DND-41 (cell line): Measurements from ENCODE around the gene NRG2.

Source experiments
- ATAC-seq: fragments of 200-7000 bp; cut with Tn5 transposase; 3 replicates; pipeline ENCODE4 v1.9.1; 2021; ENCODE audit warnings: low read depth; ENCODE audit not compliant: insufficient read depth
- DNase-seq: peaks from one replicate; pipeline ENCODE4 v3.0.0-alpha.2; 2020
- H2AFZ ChIP-seq: 2 replicates; pipeline ENCODE4 v1.6.0; 2012; ENCODE audit warnings: low read depth, low read length
- H3K27ac ChIP-seq: 2 replicates; pipeline ENCODE4 v1.5.1; 2012; ENCODE audit warnings: low read length, inconsistent platforms
- H3K27me3 ChIP-seq: fragments of 200-600 bp; sonication (generic); 2 replicates; pipeline ENCODE4 v1.6.0; 2012; ENCODE audit warnings: low read length, mild to moderate bottlenecking, inconsistent platforms; ENCODE audit not compliant: insufficient read depth, poor library complexity
- H3K36me3 ChIP-seq: 2 replicates; pipeline ENCODE4 v1.5.1; 2012; ENCODE audit warnings: low read length, inconsistent platforms; ENCODE audit not compliant: insufficient read depth
- H3K4me1 ChIP-seq: 2 replicates; pipeline ENCODE4 v1.5.1; 2012; ENCODE audit warnings: mild to moderate bottlenecking, low read length; ENCODE audit not compliant: insufficient read depth
- H3K4me2 ChIP-seq: 2 replicates; pipeline ENCODE4 v1.6.0; 2012; ENCODE audit warnings: mild to moderate bottlenecking, moderate library complexity, low read length, inconsistent platforms; ENCODE audit not compliant: insufficient read depth
- H3K4me3 ChIP-seq, 2 experiments: fragments of 200-600 bp in 1 of 2; shearing (Covaris generic) in 1 of 2; 2 replicates each; pipeline ENCODE4 v1.5.1; 2012 to 2016; ENCODE audit warnings: inconsistent platforms in 2 of 2, low read length in 2 of 2, mild to moderate bottlenecking in 2 of 2, low read depth in 1 of 2, moderate library complexity in 1 of 2
- H3K79me2 ChIP-seq: 2 replicates; pipeline ENCODE4 v1.6.0; 2012; ENCODE audit warnings: low read length, inconsistent platforms; ENCODE audit not compliant: insufficient read depth
- H3K9ac ChIP-seq: 2 replicates; pipeline ENCODE4 v1.6.0; 2012; ENCODE audit warnings: low read depth, mild to moderate bottlenecking, inconsistent platforms, low read length, moderate library complexity
- H3K9me3 ChIP-seq: 2 replicates; pipeline ENCODE4 v1.5.1; 2012; ENCODE audit warnings: low read length, moderate library complexity, mild to moderate bottlenecking, inconsistent platforms; ENCODE audit not compliant: insufficient read depth, severe bottlenecking
- H4K20me1 ChIP-seq: 2 replicates; pipeline ENCODE4 v1.6.0; 2012; ENCODE audit warnings: low read length; ENCODE audit not compliant: insufficient read depth
- CTCF ChIP-seq: IDR thresholded peaks from 2 replicates; pipeline ENCODE4 v1.5.1; 2012; ENCODE audit warnings: borderline replicate concordance, low read length, moderate library complexity, mild to moderate bottlenecking; ENCODE audit not compliant: poor library complexity, severe bottlenecking; ENCODE audit errors: extremely low read depth
- EZH2 ChIP-seq: IDR thresholded peaks from 3 replicates; pipeline ENCODE4 v1.6.1; 2012; ENCODE audit warnings: borderline replicate concordance, low read depth, mild to moderate bottlenecking, moderate library complexity, low read length, inconsistent platforms; ENCODE audit not compliant: severe bottlenecking

NRG2 gene

GRCh38 chr5:139845846-139846681, 197.0 kb downstream of the NRG2 start:
- Histone ChIP-seq H3K9me3 (no peaks in the 10 kb centered on the region), H2AFZ (no peak overlapping the region), H3K27me3 (peaks cover 8% of the 10 kb centered on the region), H4K20me1 (no peaks in the 10 kb centered on the region), H3K4me1 (no peaks in the 10 kb centered on the region), H3K4me2 (no peak overlapping the region), H3K4me3 (no peak overlapping the region), H3K36me3 (no peaks in the 10 kb centered on the region), H3K79me2 (no peaks in the 10 kb centered on the region), H3K27ac (no peak overlapping the region), H3K9ac (no peak overlapping the region)
- DNase-seq: no peak
- no peak for ATAC-seq
- peak; percentile 8 for TF ChIP-seq CTCF
- TF ChIP-seq EZH2: no peak

GRCh38 chr5:139844472-139845145, 198.5 kb downstream of the NRG2 start:
- ATAC-seq (peak; percentile 83), DNase-seq (peak; percentile 72)
- no peaks in the 10 kb centered on the region for H3K36me3 ChIP-seq
- no peaks in the 10 kb centered on the region for H3K79me2 ChIP-seq
- H2AFZ ChIP-seq: no peak overlapping the region
- H3K27ac ChIP-seq: no peak overlapping the region
- H3K4me1 ChIP-seq: no peaks in the 10 kb centered on the region
- H4K20me1 ChIP-seq: no peaks in the 10 kb centered on the region
- H3K4me3 ChIP-seq: no peak overlapping the region
- H3K9ac ChIP-seq: no peak overlapping the region
- H3K9me3 ChIP-seq: no peaks in the 10 kb centered on the region
- H3K4me2 ChIP-seq: no peak overlapping the region
- TF ChIP-seq CTCF: peak; percentile 83
- no peak for TF ChIP-seq EZH2
- peaks cover 8% of the 10 kb centered on the region for H3K27me3 ChIP-seq

- Histone ChIP-seq H3K9me3 (no peaks in the 10 kb centered on the region), H3K4me2 (no peak overlapping the region), H2AFZ (no peak overlapping the region), H3K9ac (no peak overlapping the region), H3K36me3 (no peaks in the 10 kb centered on the region), H3K4me1 (no peaks in the 10 kb centered on the region), H3K27ac (no peak overlapping the region), H3K4me3 (no peak overlapping the region), H3K27me3 (peaks cover 8% of the 10 kb centered on the region), H3K79me2 (no peaks in the 10 kb centered on the region), H4K20me1 (no peaks in the 10 kb centered on the region)
- DNase-seq (no peak), ATAC-seq (no peak)
- no peak for TF ChIP-seq EZH2
- TF ChIP-seq CTCF: no peak
These were observed 199.1 kb downstream of the NRG2 start for GRCh38 chr5:139843991-139844390.
